HG02852 (cell line): Measurements from ENCODE around the gene USP46.

Experiments
- ATAC-seq: cut with Tn5 transposase; IDR thresholded peaks from one replicate; pipeline ENCODE4 v1.9.1; 2021; ENCODE audit warnings: mild to moderate bottlenecking, moderate library complexity; ENCODE audit not compliant: unreplicated experiment

The USP46 gene

GRCh38 chr4:52657618-52658501 lies 1.2 kb downstream of the USP46 start:
- no peak for ATAC-seq

GRCh38 chr4:52657292-52657617 lies 1.8 kb downstream of the USP46 start:
- ATAC-seq: no peak

GRCh38 chr4:52655506-52655905 lies 3.6 kb downstream of the USP46 start:
- ATAC-seq: no peak

- no peak for ATAC-seq
Measured at GRCh38 chr4:52651996-52652672, 7.0 kb downstream of the USP46 start.

- ATAC-seq: no peak
Measured at GRCh38 chr4:52648836-52649235, 10.3 kb downstream of the USP46 start.

- ATAC-seq: no peak
Measured at GRCh38 chr4:52646741-52647140, 12.4 kb downstream of the USP46 start.

- no peak for ATAC-seq
Measured at GRCh38 chr4:52646096-52646495, 13.0 kb downstream of the USP46 start.

GRCh38 chr4:52645300-52645699 lies 13.8 kb downstream of the USP46 start:
- peak; percentile 33 for ATAC-seq

GRCh38 chr4:52643785-52644244 lies 15.3 kb downstream of the USP46 start:
- no peak for ATAC-seq

GRCh38 chr4:52643190-52643589 lies 15.9 kb downstream of the USP46 start:
- ATAC-seq: no peak

GRCh38 chr4:52641854-52642563 lies 17.1 kb downstream of the USP46 start:
- ATAC-seq: peak; percentile 82

- no peak for ATAC-seq
Measured at GRCh38 chr4:52640808-52641565, 18.1 kb downstream of the USP46 start.

- peak; percentile 46 for ATAC-seq
Measured at GRCh38 chr4:52638717-52639116, 20.4 kb downstream of the USP46 start.

GRCh38 chr4:52637116-52637515 lies 22.0 kb downstream of the USP46 start:
- no peak for ATAC-seq

- ATAC-seq: no peak
Measured at GRCh38 chr4:52635560-52635959, 23.5 kb downstream of the USP46 start.

- ATAC-seq: no peak
Measured at GRCh38 chr4:52635130-52635529, 24.0 kb downstream of the USP46 start.

GRCh38 chr4:52633846-52634245 lies 25.3 kb downstream of the USP46 start:
- ATAC-seq: no peak

GRCh38 chr4:52628974-52629373 lies 30.1 kb downstream of the USP46 start:
- no peak for ATAC-seq

- ATAC-seq: no peak
Measured at GRCh38 chr4:52628543-52628942, 30.6 kb downstream of the USP46 start.

- ATAC-seq: no peak
Measured at GRCh38 chr4:52627876-52628275, 31.2 kb downstream of the USP46 start.

- ATAC-seq: no peak
Measured at GRCh38 chr4:52625216-52625615, 33.9 kb downstream of the USP46 start.
